OCI-LY1 (cell line): ENCODE measurements around the gene ACTR5.

Experiments used
- H2AFZ ChIP-seq: fragments of 200-600 bp; sonication (generic), shearing (Covaris generic); 2 replicates; pipeline ENCODE4 v1.6.0; 2014; ENCODE audit warnings: antibody characterized with exemption, mild to moderate bottlenecking, low read length
- H3F3A ChIP-seq: fragments of 200-600 bp; sonication (generic), shearing (Covaris generic); 2 replicates; pipeline ENCODE4 v1.6.0; 2014; ENCODE audit warnings: mild to moderate bottlenecking, antibody characterized with exemption, low read length, moderate library complexity; ENCODE audit not compliant: insufficient read depth
- H3K27ac ChIP-seq: fragments of 200-600 bp; sonication (generic); 2 replicates; pipeline ENCODE4 v1.5.1; 2014; ENCODE audit warnings: low read length, mixed run types, mild to moderate bottlenecking, low read depth; ENCODE audit not compliant: poor library complexity, severe bottlenecking
- H3K27me3 ChIP-seq: fragments of 200-600 bp; sonication (generic); 2 replicates; pipeline ENCODE4 v1.6.0; 2014; ENCODE audit warnings: antibody characterized with exemption, mild to moderate bottlenecking, low read length, moderate library complexity; ENCODE audit not compliant: insufficient read depth
- H3K36me3 ChIP-seq: fragments of 200-600 bp; sonication (generic); 2 replicates; pipeline ENCODE4 v1.6.1; 2014; ENCODE audit warnings: mild to moderate bottlenecking, antibody characterized with exemption, low read length, moderate library complexity, mixed read lengths; ENCODE audit not compliant: insufficient read depth
- H3K4me1 ChIP-seq: fragments of 200-600 bp; sonication (generic); 2 replicates; pipeline ENCODE4 v1.5.1; 2014; ENCODE audit warnings: mild to moderate bottlenecking, low read length, moderate library complexity; ENCODE audit not compliant: insufficient read depth, severe bottlenecking
- H3K4me2 ChIP-seq: fragments of 200-600 bp; sonication (generic), shearing (Covaris generic); 2 replicates; pipeline ENCODE4 v1.6.1; 2014; ENCODE audit warnings: low read length
- H3K4me3 ChIP-seq: fragments of 200-600 bp; sonication (generic); 2 replicates; pipeline ENCODE4 v1.5.1; 2014; ENCODE audit warnings: low read length, low read depth, mild to moderate bottlenecking, mixed read lengths; ENCODE audit not compliant: poor library complexity, severe bottlenecking
- H3K79me2 ChIP-seq: fragments of 200-600 bp; shearing (Covaris generic); 2 replicates; pipeline ENCODE4 v1.6.1; 2016; ENCODE audit warnings: mixed run types, low read length, mixed read lengths; ENCODE audit not compliant: insufficient read depth
- H3K9ac ChIP-seq: fragments of 200-600 bp; sonication (generic), shearing (Covaris generic); 2 replicates; pipeline ENCODE4 v1.6.1; 2014; ENCODE audit warnings: mild to moderate bottlenecking, low read length, mixed read lengths
- H3K9me2 ChIP-seq: fragments of 200-600 bp; sonication (generic), shearing (Covaris generic); 2 replicates; pipeline ENCODE4 v1.6.1; 2014; ENCODE audit warnings: low read depth, mild to moderate bottlenecking, low read length, mixed read lengths
- H3K9me3 ChIP-seq: fragments of 200-600 bp; shearing (Covaris generic); 2 replicates; pipeline ENCODE4 v1.6.1; 2014; ENCODE audit warnings: low read length, mixed read lengths
- H4K20me1 ChIP-seq: fragments of 200-600 bp; sonication (generic), shearing (Covaris generic); 2 replicates; pipeline ENCODE4 v1.6.0; 2016; ENCODE audit warnings: mild to moderate bottlenecking, low read length; ENCODE audit not compliant: insufficient read depth
- EZH2 ChIP-seq: fragments of 200-600 bp; sonication (generic), shearing (Covaris generic); IDR thresholded peaks from 2 replicates; pipeline ENCODE4 v1.8.0; 2017; ENCODE audit warnings: borderline replicate concordance, mixed run types, mild to moderate bottlenecking, antibody characterized with exemption, low read length, moderate library complexity, mixed read lengths
- TF ChIP-seq, protein P1 (sequence below): fragments of 200-600 bp; sonication (generic), shearing (Covaris generic); IDR thresholded peaks from 2 replicates; pipeline ENCODE4 v1.5.1; 2017; ENCODE audit warnings: mild to moderate bottlenecking, antibody characterized with exemption, low read length, moderate library complexity, mixed read lengths

The ACTR5 gene

DNA sequence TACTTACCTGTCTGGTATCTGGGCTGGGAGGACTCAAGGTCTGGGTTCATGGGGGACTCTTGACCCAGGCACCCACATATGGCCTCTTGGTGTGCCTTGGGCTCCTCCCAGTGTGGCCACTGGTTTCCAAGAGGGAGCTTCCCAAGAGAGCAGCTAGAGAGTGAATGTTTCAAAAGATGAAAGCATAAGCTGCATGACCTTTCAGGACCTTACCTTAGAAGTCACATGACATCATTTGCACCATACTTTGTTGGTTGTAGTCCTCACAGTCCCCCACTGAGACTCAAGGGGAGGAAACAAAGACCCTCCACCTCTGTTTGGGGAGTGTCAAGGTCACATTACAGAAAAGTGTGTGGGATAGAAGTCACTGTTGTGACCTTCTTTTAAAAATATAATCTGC, 13.9 kb downstream of the ACTR5 start:
- Histone ChIP-seq H3K79me2 (no peaks in the 10 kb centered on the region), H3K4me2 (no peak overlapping the region), H3K27me3 (no peaks in the 10 kb centered on the region), H4K20me1 (no peaks in the 10 kb centered on the region), H3K4me1 (no peaks in the 10 kb centered on the region), H3K27ac (no peak overlapping the region), H3K4me3 (no peak overlapping the region), H3K36me3 (peaks cover 79% of the 10 kb centered on the region), H3K9me2 (no peaks in the 10 kb centered on the region), H3K9ac (no peak overlapping the region), H3K9me3 (no peaks in the 10 kb centered on the region), H3F3A (no peaks in the 10 kb centered on the region), H2AFZ (no peak overlapping the region)
- TF ChIP-seq, protein P1, sequence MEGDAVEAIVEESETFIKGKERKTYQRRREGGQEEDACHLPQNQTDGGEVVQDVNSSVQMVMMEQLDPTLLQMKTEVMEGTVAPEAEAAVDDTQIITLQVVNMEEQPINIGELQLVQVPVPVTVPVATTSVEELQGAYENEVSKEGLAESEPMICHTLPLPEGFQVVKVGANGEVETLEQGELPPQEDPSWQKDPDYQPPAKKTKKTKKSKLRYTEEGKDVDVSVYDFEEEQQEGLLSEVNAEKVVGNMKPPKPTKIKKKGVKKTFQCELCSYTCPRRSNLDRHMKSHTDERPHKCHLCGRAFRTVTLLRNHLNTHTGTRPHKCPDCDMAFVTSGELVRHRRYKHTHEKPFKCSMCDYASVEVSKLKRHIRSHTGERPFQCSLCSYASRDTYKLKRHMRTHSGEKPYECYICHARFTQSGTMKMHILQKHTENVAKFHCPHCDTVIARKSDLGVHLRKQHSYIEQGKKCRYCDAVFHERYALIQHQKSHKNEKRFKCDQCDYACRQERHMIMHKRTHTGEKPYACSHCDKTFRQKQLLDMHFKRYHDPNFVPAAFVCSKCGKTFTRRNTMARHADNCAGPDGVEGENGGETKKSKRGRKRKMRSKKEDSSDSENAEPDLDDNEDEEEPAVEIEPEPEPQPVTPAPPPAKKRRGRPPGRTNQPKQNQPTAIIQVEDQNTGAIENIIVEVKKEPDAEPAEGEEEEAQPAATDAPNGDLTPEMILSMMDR, result no peak
- TF ChIP-seq EZH2, result no peak

DNA sequence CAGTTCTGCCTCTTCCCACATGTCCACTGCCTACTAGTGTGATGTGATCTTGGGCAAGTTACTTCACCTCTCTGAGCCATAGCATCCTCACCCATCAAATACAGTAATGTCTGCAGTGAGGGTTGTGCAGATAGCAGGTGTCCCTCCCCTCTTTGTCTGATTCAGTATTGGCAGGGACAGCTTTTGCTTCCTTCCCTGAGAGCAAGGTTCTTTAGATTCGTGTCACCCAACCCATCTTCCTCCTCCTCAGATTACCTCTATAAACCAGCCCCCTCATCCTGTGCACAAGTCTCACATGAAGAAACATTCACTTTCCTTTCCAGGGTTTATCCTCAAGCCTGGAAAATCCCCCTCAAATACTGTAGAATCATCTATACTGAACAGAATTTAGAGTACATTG, 15.4 kb downstream of the ACTR5 start:
- Histone ChIP-seq H3K27ac (no peak overlapping the region), H3K9me2 (no peaks in the 10 kb centered on the region), H3K36me3 (peaks cover 84% of the 10 kb centered on the region), H3K79me2 (no peaks in the 10 kb centered on the region), H3F3A (no peaks in the 10 kb centered on the region), H3K4me1 (no peaks in the 10 kb centered on the region), H3K9ac (no peak overlapping the region), H2AFZ (no peak overlapping the region), H4K20me1 (no peaks in the 10 kb centered on the region), H3K4me3 (no peak overlapping the region), H3K27me3 (no peaks in the 10 kb centered on the region), H3K4me2 (no peak overlapping the region), H3K9me3 (no peaks in the 10 kb centered on the region)
- TF ChIP-seq, protein P1, result no peak
- TF ChIP-seq EZH2, result no peak

DNA sequence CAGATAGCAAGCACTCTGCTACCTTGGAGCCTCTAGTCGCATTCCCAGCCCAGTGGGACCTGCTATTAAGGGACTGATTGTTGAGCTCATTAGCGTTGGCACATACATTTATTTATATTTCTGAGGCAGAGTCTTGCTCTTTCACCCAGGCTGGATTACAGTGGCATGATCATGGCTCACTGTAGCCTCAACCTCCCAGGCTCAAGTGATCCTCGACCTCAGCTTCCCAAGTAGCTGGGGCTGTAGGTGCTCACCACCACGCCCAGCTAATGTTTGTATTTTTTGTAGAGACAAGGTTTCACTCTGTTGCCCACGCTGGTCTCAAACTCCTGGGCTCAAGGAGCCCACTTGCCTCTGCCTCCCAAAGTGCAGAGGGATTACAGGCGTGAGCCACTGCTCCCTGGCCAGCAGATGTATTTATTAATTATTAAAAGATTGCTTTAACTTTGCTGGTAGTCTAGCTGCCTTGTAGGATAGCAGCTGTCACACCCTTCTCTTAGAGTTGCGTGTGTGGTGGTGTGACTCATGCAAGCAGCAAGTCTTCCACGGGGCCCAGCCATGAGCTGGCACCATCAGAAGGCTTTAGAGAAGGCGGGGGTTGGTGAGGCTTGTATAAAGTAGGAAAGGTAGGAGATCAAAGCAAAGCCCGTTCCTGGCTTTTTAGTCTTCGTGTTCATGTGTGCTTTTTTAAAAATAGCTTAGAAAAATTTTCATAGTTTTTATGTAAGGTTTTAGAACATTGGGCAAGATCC, 16.5 kb downstream of the ACTR5 start:
- Histone ChIP-seq H3K9ac (no peak overlapping the region), H3K27me3 (no peaks in the 10 kb centered on the region), H3K4me1 (no peaks in the 10 kb centered on the region), H3K4me2 (no peak overlapping the region), H3K4me3 (no peak overlapping the region), H3K27ac (no peak overlapping the region), H3K79me2 (no peaks in the 10 kb centered on the region), H3F3A (no peaks in the 10 kb centered on the region), H4K20me1 (no peaks in the 10 kb centered on the region), H2AFZ (no peak overlapping the region), H3K9me2 (no peaks in the 10 kb centered on the region), H3K36me3 (peaks cover 85% of the 10 kb centered on the region), H3K9me3 (no peaks in the 10 kb centered on the region)
- TF ChIP-seq EZH2, result no peak
- TF ChIP-seq, protein P1, result no peak
